ENCODE results near the gene ARHGAP31. TPM values are rescaled to one million over a fixed set of nuclear protein-coding genes. Genes with fewer than 3 reads are reported as not detected.
"Not testable (repeated sequence)": the region's sequence is repeated elsewhere in the genome, so short reads cannot be mapped to it uniquely, and the experiment has no call there.

ARHGAP31 gene
- total and polyA plus RNA-seq, 7 donors: 3.5 to 18.0 (median 11.0) TPM

- peak; percentile 68 for DNase-seq
- 73 to 79% methylated on average over 6 of the region's 6 CpGs for WGBS, 2 donors
Observed at GRCh38 chr3:119333773-119334509, 39.8 kb downstream of the ARHGAP31 start.

GRCh38 chr3:119336823-119337222 is 42.6 kb downstream of the ARHGAP31 start:
- no peak overlapping the region for H3K27ac ChIP-seq
- WGBS, 2 donors: 79 to 95% methylated on average over 5 of the region's 5 CpGs
- no peaks in the 10 kb centered on the region for H3K9me3 ChIP-seq
- no peaks in the 10 kb centered on the region for H3K36me3 ChIP-seq
- TF ChIP-seq EP300 (IDR thresholded peaks at IDR 0.05): no peak
- no peak for TF ChIP-seq POLR2AphosphoS5 (IDR thresholded peaks at IDR 0.05)
- TF ChIP-seq POLR2A (IDR thresholded peaks at IDR 0.05): no peak
- TF ChIP-seq, protein P1, sequence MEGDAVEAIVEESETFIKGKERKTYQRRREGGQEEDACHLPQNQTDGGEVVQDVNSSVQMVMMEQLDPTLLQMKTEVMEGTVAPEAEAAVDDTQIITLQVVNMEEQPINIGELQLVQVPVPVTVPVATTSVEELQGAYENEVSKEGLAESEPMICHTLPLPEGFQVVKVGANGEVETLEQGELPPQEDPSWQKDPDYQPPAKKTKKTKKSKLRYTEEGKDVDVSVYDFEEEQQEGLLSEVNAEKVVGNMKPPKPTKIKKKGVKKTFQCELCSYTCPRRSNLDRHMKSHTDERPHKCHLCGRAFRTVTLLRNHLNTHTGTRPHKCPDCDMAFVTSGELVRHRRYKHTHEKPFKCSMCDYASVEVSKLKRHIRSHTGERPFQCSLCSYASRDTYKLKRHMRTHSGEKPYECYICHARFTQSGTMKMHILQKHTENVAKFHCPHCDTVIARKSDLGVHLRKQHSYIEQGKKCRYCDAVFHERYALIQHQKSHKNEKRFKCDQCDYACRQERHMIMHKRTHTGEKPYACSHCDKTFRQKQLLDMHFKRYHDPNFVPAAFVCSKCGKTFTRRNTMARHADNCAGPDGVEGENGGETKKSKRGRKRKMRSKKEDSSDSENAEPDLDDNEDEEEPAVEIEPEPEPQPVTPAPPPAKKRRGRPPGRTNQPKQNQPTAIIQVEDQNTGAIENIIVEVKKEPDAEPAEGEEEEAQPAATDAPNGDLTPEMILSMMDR (IDR thresholded peaks at IDR 0.05): no peak
- intact Hi-C loops (cut with DNase I): no loop called here
- H3K4me1 ChIP-seq: peaks cover 0 to 16% (median 5%) of the 10 kb centered on the region in 4 donors
- no peak for DNase-seq
- H3K27me3 ChIP-seq: no peaks in the 10 kb centered on the region
- H3K4me3 ChIP-seq: no peak overlapping the region

More at GRCh38 chr3:119333773-119334509, 39.8 kb downstream of the ARHGAP31 start:
- Histone ChIP-seq H3K4me3 (no peak overlapping the region), H3K9me3 (no peaks in the 10 kb centered on the region), H3K36me3 (no peaks in the 10 kb centered on the region), H3K27me3 (no peaks in the 10 kb centered on the region), H3K27ac (peak overlapping the region in 2 of 4 donors; percentile 20 to 29), H3K4me1 (peaks cover 0 to 23% (median 6%) of the 10 kb centered on the region in 4 donors)
- TF ChIP-seq POLR2AphosphoS5 (IDR thresholded peaks at IDR 0.05) (no peak), EP300 (IDR thresholded peaks at IDR 0.05) (no peak), POLR2A (IDR thresholded peaks at IDR 0.05) (no peak)
- TF ChIP-seq, protein P1 (IDR thresholded peaks at IDR 0.05): no peak
- intact Hi-C loops (cut with DNase I): no loop called here

DNA sequence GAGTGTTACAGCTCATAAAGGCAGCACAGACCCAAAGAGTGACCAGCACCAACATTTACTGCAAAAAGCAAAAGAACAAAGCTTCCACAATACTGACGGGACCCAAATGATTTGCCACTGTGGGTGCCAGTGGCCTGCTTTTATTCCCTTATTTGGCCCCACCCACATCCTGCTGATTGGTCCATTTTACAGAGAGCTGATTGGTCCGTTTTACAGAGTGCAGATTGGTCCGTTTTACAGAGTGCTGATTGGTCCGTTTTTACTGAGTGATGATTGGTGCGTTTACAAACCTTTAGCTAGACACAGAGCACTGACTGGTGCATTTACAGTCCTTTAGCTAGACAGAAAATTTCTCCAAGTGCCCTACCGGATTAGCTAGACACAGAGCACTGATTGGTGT is 43.2 kb downstream of the ARHGAP31 start:
- H3K27ac ChIP-seq; H3K27me3 ChIP-seq; H3K4me3 ChIP-seq; intact Hi-C loops (cut with DNase I); H3K36me3 ChIP-seq; DNase-seq; H3K9me3 ChIP-seq: not testable (repeated sequence)
- 93 to 96% methylated on average over 6 of the region's 6 CpGs for WGBS, 2 donors
- H3K4me1 ChIP-seq: peaks cover 0 to 16% (median 3%) of the 10 kb centered on the region in 4 donors

GRCh38 chr3:119338754-119339153 is 44.6 kb downstream of the ARHGAP31 start:
- H3K36me3 ChIP-seq: no peaks in the 10 kb centered on the region
- DNase-seq: no peak
- no peak overlapping the region for H3K27ac ChIP-seq
- intact Hi-C loops (cut with DNase I): no loop called here
- no peak for TF ChIP-seq POLR2AphosphoS5 (IDR thresholded peaks at IDR 0.05)
- no peak for TF ChIP-seq EP300 (IDR thresholded peaks at IDR 0.05)
- TF ChIP-seq, protein P1 (IDR thresholded peaks at IDR 0.05): no peak
- no peak for TF ChIP-seq POLR2A (IDR thresholded peaks at IDR 0.05)
- no peak overlapping the region for H3K4me3 ChIP-seq
- peaks cover 0 to 5% (median 2%) of the 10 kb centered on the region in 4 donors for H3K4me1 ChIP-seq
- no peaks in the 10 kb centered on the region for H3K27me3 ChIP-seq
- no peaks in the 10 kb centered on the region for H3K9me3 ChIP-seq

DNA sequence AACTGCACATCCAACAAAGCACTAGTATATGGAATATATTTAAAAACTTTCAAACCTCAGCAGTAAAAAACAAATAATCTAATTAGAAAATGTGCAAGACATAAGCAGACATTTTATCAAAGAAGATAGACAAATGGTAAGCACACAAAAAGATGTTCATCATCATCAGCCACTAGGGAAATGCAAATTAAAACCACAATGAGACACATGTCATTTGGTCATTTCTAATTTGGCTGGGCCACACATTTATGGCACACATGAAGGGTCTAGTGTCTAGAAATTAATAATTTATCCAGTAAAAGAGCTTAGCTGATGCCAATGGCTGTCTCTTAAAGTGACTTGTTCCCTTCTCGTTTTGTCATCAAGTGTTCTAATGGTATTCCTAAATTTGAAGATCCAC is 45.8 kb downstream of the ARHGAP31 start:
- Histone ChIP-seq H3K27me3 (no peaks in the 10 kb centered on the region), H3K9me3 (no peaks in the 10 kb centered on the region), H3K27ac (no peak overlapping the region), H3K4me1 (no peaks in the 10 kb centered on the region), H3K36me3 (no peaks in the 10 kb centered on the region), H3K4me3 (no peak overlapping the region)
- TF ChIP-seq, protein P1 (IDR thresholded peaks at IDR 0.05): no peak
- no peak for TF ChIP-seq EP300 (IDR thresholded peaks at IDR 0.05)
- no peak for TF ChIP-seq POLR2AphosphoS5 (IDR thresholded peaks at IDR 0.05)
- TF ChIP-seq POLR2A (IDR thresholded peaks at IDR 0.05): no peak
- no peak for DNase-seq
- intact Hi-C loops (cut with DNase I): no loop called here
- 64 to 81% methylated on average over 1 of the region's 1 CpG for WGBS, 2 donors
